PC-3 (cell line): ENCODE data around the gene BLACAT1. TPM values are rescaled to one million over a fixed set of nuclear protein-coding genes. Genes with fewer than 3 reads are reported as not detected.

Experiments
- ATAC-seq: fragments of 200-7000 bp; cut with Tn5 transposase; 2 replicates; pipeline ENCODE4 v1.9.1; 2020; ENCODE audit warnings: mild to moderate bottlenecking, moderate library complexity
- BruUV-seq: library from RNA; stranded (reverse); fragments of 400-500 nt; replicated peaks from 2 replicates; lab custom pipeline; 2021; lab: Mats Ljungman, UMichigan
- CTCF ChIA-PET: fragments of 300-600 bp; sonication (Branson Sonifier 250); formaldehyde crosslinking; loops from one replicate; lab custom pipeline; 2022; ENCODE audit warnings: antibody characterized with exemption; lab: Charles Lee
- POLR2A ChIA-PET: fragments of 300-600 bp; sonication (Branson Sonifier 250); formaldehyde crosslinking; loops from one replicate; lab custom pipeline; 2022; ENCODE audit warnings: antibody characterized with exemption; ENCODE audit not compliant: unreplicated experiment; lab: Charles Lee
- DNase-seq: peaks from one replicate; pipeline ENCODE4 v3.0.0-alpha.2; 2015
- H2AFZ ChIP-seq: fragments of 300-600 bp; sonication (generic); 2 replicates; pipeline ENCODE4 v1.6.0; 2016; ENCODE audit warnings: antibody characterized with exemption, low read length
- H3F3A ChIP-seq: fragments of 300-600 bp; sonication (generic); one replicate; pipeline ENCODE4 v1.6.0; 2017; ENCODE audit warnings: antibody characterized with exemption, low read length, control low read depth, mild to moderate bottlenecking; ENCODE audit not compliant: unreplicated experiment
- H3K27ac ChIP-seq: fragments of 300-600 bp; sonication (generic); 2 replicates; pipeline ENCODE4 v1.5.1; 2016; ENCODE audit warnings: mild to moderate bottlenecking, low read length
- H3K27me3 ChIP-seq: fragments of 300-600 bp; sonication (generic); 2 replicates; pipeline ENCODE4 v1.6.1; 2016; ENCODE audit warnings: low read length, mixed read lengths
- H3K36me3 ChIP-seq: fragments of 300-600 bp; sonication (generic); 2 replicates; pipeline ENCODE4 v1.6.1; 2016; ENCODE audit warnings: low read depth, mixed run types, low read length, mixed read lengths
- H3K4me1 ChIP-seq: fragments of 300-600 bp; sonication (generic); 2 replicates; pipeline ENCODE4 v1.5.1; 2016; ENCODE audit warnings: low read length; ENCODE audit not compliant: insufficient read depth
- H3K4me2 ChIP-seq: fragments of 300-600 bp; sonication (generic); 2 replicates; pipeline ENCODE4 v1.6.0; 2016; ENCODE audit warnings: low read length
- H3K4me3 ChIP-seq: fragments of 300-600 bp; sonication (generic); 2 replicates; pipeline ENCODE4 v1.5.1; 2016; ENCODE audit warnings: mild to moderate bottlenecking, low read length, mixed read lengths
- H3K79me2 ChIP-seq: fragments of 300-600 bp; sonication (generic); 2 replicates; pipeline ENCODE4 v1.6.1; 2017; ENCODE audit warnings: low read length, mixed read lengths
- H3K9ac ChIP-seq: fragments of 300-600 bp; sonication (generic); 2 replicates; pipeline ENCODE4 v1.6.0; 2016; ENCODE audit warnings: mild to moderate bottlenecking, low read length
- H3K9me2 ChIP-seq: fragments of 300-600 bp; sonication (generic); replicated peaks from 2 replicates; pipeline ENCODE4 v1.6.1; 2016; ENCODE audit warnings: mixed run types, low read length, mixed read lengths
- H3K9me3 ChIP-seq: fragments of 300-600 bp; sonication (generic); 2 replicates; pipeline ENCODE4 v1.6.1; 2016; ENCODE audit warnings: low read length, mixed read lengths
- H4K20me1 ChIP-seq: fragments of 300-600 bp; sonication (generic); 2 replicates; pipeline ENCODE4 v1.6.1; 2016; ENCODE audit warnings: low read length, mixed read lengths
- EZH2 ChIP-seq: fragments of 300-600 bp; sonication (generic); IDR thresholded peaks from one replicate; pipeline ENCODE4 v1.6.1; 2017; ENCODE audit warnings: antibody characterized with exemption, mild to moderate bottlenecking, low read length; ENCODE audit not compliant: unreplicated experiment
- EZH2phosphoT487 ChIP-seq: fragments of 300-600 bp; sonication (generic); IDR thresholded peaks from 2 replicates; pipeline ENCODE4 v1.6.1; 2018; ENCODE audit warnings: mild to moderate bottlenecking, antibody characterized with exemption, low read length, borderline replicate concordance
- intact Hi-C: fragments of 100-400 bp; cut with micrococcal nuclease; formaldehyde crosslinking; loops from 2 replicates; pipeline ENCODE4 v1.9.0; 2023
- total RNA-seq: library from RNA; depleted of rRNA; stranded (reverse); fragments of >200 nt; gene quantifications from 2 replicates; pipeline ENCODE4 v1.2.3, GENCODE V29; 2014
- TF ChIP-seq, protein P1 (sequence below): fragments of 300-600 bp; sonication (generic); conservative IDR thresholded peaks from 2 replicates; pipeline ENCODE4 v1.5.1; 2017; ENCODE audit warnings: antibody characterized with exemption, low read depth, mild to moderate bottlenecking, low read length

Gene BLACAT1
- total RNA-seq, 1 experiment from 2014 or later = 1.5 TPM

DNA sequence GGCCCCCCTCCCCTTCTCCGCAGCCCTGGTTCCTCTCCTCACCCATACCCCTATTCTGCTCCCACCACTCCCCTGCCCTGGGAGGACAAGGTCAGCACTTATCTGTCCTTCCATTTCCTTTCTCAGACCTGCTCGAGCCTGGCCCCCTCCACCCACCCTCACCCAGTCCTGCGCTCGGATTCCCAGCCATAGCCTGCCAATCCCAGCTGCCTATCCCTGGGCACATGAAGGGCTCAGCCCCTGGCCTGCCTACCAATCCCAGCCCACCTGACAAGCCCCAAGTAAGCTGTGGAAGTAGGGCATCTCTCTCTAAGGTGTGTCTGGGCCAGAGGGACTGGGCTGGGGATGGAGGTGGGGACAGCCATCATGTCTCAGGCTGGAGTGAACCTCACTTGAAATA lies 5.4 kb downstream of the BLACAT1 start:
- ChIA-PET POLR2A (interaction anchor here (1.2 kb wide), 1 partner anchor 9 kb away, joined by 9 read pairs; no protein-coding TSS in a partner anchor), CTCF (interaction anchor here (0.5 to 1.3 kb wide), 3 partner anchors 10 to 38 kb away, joined by 3 to 4 read pairs (median 3); no protein-coding TSS in a partner anchor)
- ATAC-seq (peak; percentile 14), DNase-seq (peak; percentile 48)
- peak overlapping the region; percentile 76 for H2AFZ ChIP-seq
- peaks cover 27% of the 10 kb centered on the region for H3K79me2 ChIP-seq
- H4K20me1 ChIP-seq = no peaks in the 10 kb centered on the region
- intact Hi-C loops = no loop called here
- no TSS peak for BruUV-seq
- peak overlapping the region; percentile 58 for H3K9ac ChIP-seq
- no peaks in the 10 kb centered on the region for H3K9me2 ChIP-seq
- TF ChIP-seq, protein P1, sequence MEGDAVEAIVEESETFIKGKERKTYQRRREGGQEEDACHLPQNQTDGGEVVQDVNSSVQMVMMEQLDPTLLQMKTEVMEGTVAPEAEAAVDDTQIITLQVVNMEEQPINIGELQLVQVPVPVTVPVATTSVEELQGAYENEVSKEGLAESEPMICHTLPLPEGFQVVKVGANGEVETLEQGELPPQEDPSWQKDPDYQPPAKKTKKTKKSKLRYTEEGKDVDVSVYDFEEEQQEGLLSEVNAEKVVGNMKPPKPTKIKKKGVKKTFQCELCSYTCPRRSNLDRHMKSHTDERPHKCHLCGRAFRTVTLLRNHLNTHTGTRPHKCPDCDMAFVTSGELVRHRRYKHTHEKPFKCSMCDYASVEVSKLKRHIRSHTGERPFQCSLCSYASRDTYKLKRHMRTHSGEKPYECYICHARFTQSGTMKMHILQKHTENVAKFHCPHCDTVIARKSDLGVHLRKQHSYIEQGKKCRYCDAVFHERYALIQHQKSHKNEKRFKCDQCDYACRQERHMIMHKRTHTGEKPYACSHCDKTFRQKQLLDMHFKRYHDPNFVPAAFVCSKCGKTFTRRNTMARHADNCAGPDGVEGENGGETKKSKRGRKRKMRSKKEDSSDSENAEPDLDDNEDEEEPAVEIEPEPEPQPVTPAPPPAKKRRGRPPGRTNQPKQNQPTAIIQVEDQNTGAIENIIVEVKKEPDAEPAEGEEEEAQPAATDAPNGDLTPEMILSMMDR = no peak
- TF ChIP-seq EZH2phosphoT487 (no peak), EZH2 (no peak)
- H3K36me3 ChIP-seq = no peaks in the 10 kb centered on the region
- H3K27ac ChIP-seq = peak overlapping the region; percentile 93
- H3K4me2 ChIP-seq = peak overlapping the region; percentile 82
- peaks cover 40% of the 10 kb centered on the region for H3K4me1 ChIP-seq
- H3F3A ChIP-seq = no peaks in the 10 kb centered on the region
- no peaks in the 10 kb centered on the region for H3K9me3 ChIP-seq
- peaks cover 29% of the 10 kb centered on the region for H3K27me3 ChIP-seq
- peak overlapping the region; percentile 56 for H3K4me3 ChIP-seq

DNA sequence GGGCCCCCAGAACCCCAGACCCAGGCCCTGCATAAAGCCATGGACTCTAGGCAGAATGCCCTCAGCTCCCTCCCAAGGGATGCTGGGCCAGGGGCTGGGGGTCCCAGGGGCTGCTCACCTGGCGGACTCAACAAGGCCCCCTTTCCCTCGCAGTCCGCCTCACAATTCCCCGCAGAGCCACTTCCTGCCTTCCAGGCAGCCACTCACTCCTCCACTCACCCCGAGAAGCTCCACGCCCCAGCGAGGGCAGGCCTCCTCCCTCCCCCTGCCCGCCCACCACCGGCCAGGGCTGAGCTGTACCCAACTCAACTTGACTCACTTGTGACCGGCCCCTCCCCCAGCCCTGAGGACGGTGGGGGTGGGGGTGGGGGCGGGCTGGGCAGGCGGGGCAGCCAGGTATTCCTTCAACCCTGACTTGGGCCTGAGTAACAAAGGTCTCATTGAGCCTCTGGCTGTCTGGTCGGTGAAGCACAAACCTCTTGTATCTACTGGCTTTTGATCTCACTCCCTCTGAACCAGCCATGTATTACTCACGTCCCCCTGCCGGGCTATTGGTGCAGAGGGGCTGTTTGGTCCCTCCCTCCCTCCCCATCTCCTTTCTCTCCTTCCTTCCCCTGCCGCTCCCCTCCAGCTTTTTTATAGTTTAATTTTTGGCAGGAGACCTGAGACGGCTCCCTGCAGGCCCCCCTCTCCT lies 5.9 kb downstream of the BLACAT1 start:
- H3F3A ChIP-seq = no peaks in the 10 kb centered on the region
- no TSS peak for BruUV-seq
- H4K20me1 ChIP-seq = no peaks in the 10 kb centered on the region
- intact Hi-C loops = no loop called here
- H3K4me2 ChIP-seq = peak overlapping the region; percentile 94
- H3K27ac ChIP-seq = peak overlapping the region; percentile 93
- peak overlapping the region; percentile 76 for H2AFZ ChIP-seq
- H3K9me2 ChIP-seq = no peaks in the 10 kb centered on the region
- DNase-seq (peak; percentile 97), ATAC-seq (peak; percentile 92)
- H3K27me3 ChIP-seq = peaks cover 24% of the 10 kb centered on the region
- CTCF ChIA-PET = interaction anchor here (0.5 to 1.3 kb wide), 4 partner anchors 9 to 37 kb away, joined by 3 to 4 read pairs (median 4); no protein-coding TSS in a partner anchor
- peaks cover 40% of the 10 kb centered on the region for H3K4me1 ChIP-seq
- no peaks in the 10 kb centered on the region for H3K36me3 ChIP-seq
- peak overlapping the region; percentile 84 for H3K9ac ChIP-seq
- H3K79me2 ChIP-seq = peaks cover 27% of the 10 kb centered on the region
- POLR2A ChIA-PET = interaction anchor here (1.2 kb wide), 1 partner anchor 9 kb away, joined by 9 read pairs; no protein-coding TSS in a partner anchor
- no peaks in the 10 kb centered on the region for H3K9me3 ChIP-seq
- H3K4me3 ChIP-seq = peak overlapping the region; percentile 75
- TF ChIP-seq, protein P1 = no peak
- TF ChIP-seq EZH2 (no peak), EZH2phosphoT487 (no peak)
